Gastrocnemius medialis (tissue), 4 donors: ENCODE measurements around the gene CPZ. TPM values are rescaled to one million over a fixed set of nuclear protein-coding genes. Genes with fewer than 3 reads are reported as not detected.

Experiments
- ATAC-seq, 2 donors: fragments of 150-250 bp; one replicate each; pipeline ENCODE4 v1.9.1; 2016
- DNase-seq, 2 donors: peaks; one replicate each; pipeline ENCODE4 v3.0.0-alpha.2; 2019
- H3K27ac ChIP-seq, 4 donors: fragments of 200-600 bp; sonication (generic); 1 replicate in 1 of 4; 2 replicates in 3 of 4; pipeline ENCODE4 v1.5.1; 2016 to 2018; ENCODE audit warnings: mild to moderate bottlenecking in 2 of 4, moderate library complexity in 1 of 4
- H3K27me3 ChIP-seq, 3 donors: fragments of 200-600 bp; sonication (generic) in 2 of 3; 1 replicate in 1 of 3; 2 replicates in 2 of 3; pipeline versions ENCODE4 v1.5.1 to v1.6.0; 2016 to 2019; ENCODE audit warnings: mild to moderate bottlenecking in 1 of 3, moderate library complexity in 1 of 3
- H3K36me3 ChIP-seq, 2 donors: fragments of 200-600 bp; sonication (generic) in 1 of 2; one replicate each; pipeline ENCODE4 v1.5.1; 2017 to 2018
- H3K4me1 ChIP-seq, 2 donors: fragments of 200-600 bp; sonication (generic) in 1 of 2; one replicate each; pipeline ENCODE4 v1.5.1; 2016 to 2017; ENCODE audit warnings: mild to moderate bottlenecking in 2 of 2
- H3K4me3 ChIP-seq, 4 donors: fragments of 200-600 bp; sonication (generic) in 3 of 4; 1 replicate in 1 of 4; 2 replicates in 3 of 4; pipeline ENCODE4 v1.5.1; 2016 to 2019; ENCODE audit warnings: mild to moderate bottlenecking in 2 of 4
- H3K9me3 ChIP-seq, 3 donors: fragments of 200-600 bp; sonication (generic) in 2 of 3; 1 replicate in 1 of 3; 2 replicates in 2 of 3; pipeline ENCODE4 v1.5.1; 2016 to 2019
- CTCF ChIP-seq, 5 experiments: fragments of 450-650 bp in 3 of 5; fragments of 200-600 bp in 2 of 5; sonication (generic) in 2 of 5; IDR thresholded peaks in 4 of 5; conservative IDR thresholded peaks in 1 of 5; 1 replicate in 4 of 5; 2 replicates in 1 of 5; pipeline ENCODE4 v1.5.1; 2016 to 2019; ENCODE audit warnings: antibody characterized with exemption in 5 of 5, mild to moderate bottlenecking in 3 of 5, moderate library complexity in 3 of 5
- POLR2A ChIP-seq, 2 donors: fragments of 450-650 bp; IDR thresholded peaks; one replicate each; pipeline ENCODE4 v1.6.1; 2017; ENCODE audit warnings: antibody characterized with exemption in 2 of 2, mild to moderate bottlenecking in 2 of 2, moderate library complexity in 2 of 2
- in situ Hi-C, 4 donors: fragments of 200-750 bp; cut with MboI; loops; one replicate each; pipeline versions ENCODE4 v1.15.0 to v1.8.0; 2017; ENCODE audit warnings: low sequenced_read_pairs in 4 of 4
- intact Hi-C: fragments of 100-400 bp; cut with DNase I; formaldehyde crosslinking; loops from one replicate; pipeline ENCODE4 v1.15.1; 2023; ENCODE audit warnings: low total_unique reads
- total RNA-seq, 4 donors: library from RNA; depleted of rRNA; stranded (reverse); fragments of >200 nt; gene quantifications; one replicate each; pipeline versions ENCODE4 v1.1.0 to v1.2.3, GENCODE V29; 2016

CPZ gene
- total RNA-seq, 4 donors from 2014 or later, result not detected

- in situ Hi-C loops (no loop called here), intact Hi-C loops (no loop called here)
- Histone ChIP-seq H3K27ac (no peak overlapping the region), H3K9me3 (no peaks in the 10 kb centered on the region), H3K4me1 (no peaks in the 10 kb centered on the region), H3K27me3 (peaks cover 0 to 5% (median 0%) of the 10 kb centered on the region in 3 donors), H3K36me3 (no peaks in the 10 kb centered on the region), H3K4me3 (no peak overlapping the region)
- DNase-seq (no peak), ATAC-seq (no peak)
- TF ChIP-seq CTCF (IDR thresholded peaks at IDR 0.05 in 4 of 5, conservative IDR thresholded peaks at IDR 0.05 in 1 of 5) (no peak), POLR2A (IDR thresholded peaks at IDR 0.05) (no peak)
Measured at GRCh38 chr4:8655411-8656184, 63.0 kb downstream of the CPZ start.

GRCh38 chr4:8656185-8656517 lies 63.6 kb downstream of the CPZ start:
- peaks cover 0 to 5% (median 0%) of the 10 kb centered on the region in 3 donors for H3K27me3 ChIP-seq
- no peaks in the 10 kb centered on the region for H3K36me3 ChIP-seq
- DNase-seq, result no peak
- no peak for ATAC-seq
- in situ Hi-C loops, result no loop called here
- no peak overlapping the region for H3K27ac ChIP-seq
- H3K4me3 ChIP-seq, result no peak overlapping the region
- TF ChIP-seq POLR2A (IDR thresholded peaks at IDR 0.05), result no peak
- TF ChIP-seq CTCF (IDR thresholded peaks at IDR 0.05 in 4 of 5, conservative IDR thresholded peaks at IDR 0.05 in 1 of 5), result no peak
- intact Hi-C loops, result no loop called here
- H3K9me3 ChIP-seq, result no peaks in the 10 kb centered on the region
- H3K4me1 ChIP-seq, result no peaks in the 10 kb centered on the region

- H3K9me3 ChIP-seq, result no peaks in the 10 kb centered on the region
- H3K27me3 ChIP-seq, result no peaks in the 10 kb centered on the region
- no peak overlapping the region for H3K27ac ChIP-seq
- in situ Hi-C loops (no loop called here), intact Hi-C loops (no loop called here)
- no peak for TF ChIP-seq POLR2A (IDR thresholded peaks at IDR 0.05)
- DNase-seq, result no peak
- no peak for ATAC-seq
- no peak overlapping the region for H3K4me3 ChIP-seq
- H3K36me3 ChIP-seq, result no peaks in the 10 kb centered on the region
- H3K4me1 ChIP-seq, result no peaks in the 10 kb centered on the region
Measured at GRCh38 chr4:8656711-8657380, 64.3 kb downstream of the CPZ start.

- Histone ChIP-seq H3K4me3 (no peak overlapping the region), H3K27me3 (no peaks in the 10 kb centered on the region), H3K4me1 (no peaks in the 10 kb centered on the region), H3K27ac (no peak overlapping the region), H3K36me3 (no peaks in the 10 kb centered on the region), H3K9me3 (no peaks in the 10 kb centered on the region)
- TF ChIP-seq CTCF (IDR thresholded peaks at IDR 0.05 in 4 of 5, conservative IDR thresholded peaks at IDR 0.05 in 1 of 5) (no peak), POLR2A (IDR thresholded peaks at IDR 0.05) (no peak)
- no peak for ATAC-seq
- intact Hi-C loops, result no loop called here
- DNase-seq, result no peak
- in situ Hi-C loops, result no loop called here
Measured at GRCh38 chr4:8657381-8658088, 65.0 kb downstream of the CPZ start.

- Histone ChIP-seq H3K27ac (no peak overlapping the region), H3K4me3 (no peak overlapping the region), H3K27me3 (peaks cover 0 to 2% (median 0%) of the 10 kb centered on the region in 3 donors), H3K9me3 (no peaks in the 10 kb centered on the region), H3K36me3 (no peaks in the 10 kb centered on the region), H3K4me1 (no peaks in the 10 kb centered on the region)
- intact Hi-C loops, result no loop called here
- TF ChIP-seq CTCF (IDR thresholded peaks at IDR 0.05 in 4 of 5, conservative IDR thresholded peaks at IDR 0.05 in 1 of 5) (no peak), POLR2A (IDR thresholded peaks at IDR 0.05) (no peak)
- in situ Hi-C loops, result no loop called here
- ATAC-seq (no peak), DNase-seq (no peak)
Measured at GRCh38 chr4:8662776-8663175, 70.2 kb downstream of the CPZ start.
